IMR-90 (cell line): ENCODE data around the gene TVP23A.

Experiments used
- BHLHE40 ChIP-seq: fragments of 150-350 bp; IDR thresholded peaks from 2 replicates; pipeline ENCODE4 v1.6.1; 2016; ENCODE audit warnings: mild to moderate bottlenecking, low read depth, low read length
- CTCF ChIP-seq: conservative IDR thresholded peaks from 2 replicates; pipeline ENCODE4 v1.5.1; 2012; ENCODE audit warnings: mild to moderate bottlenecking, low read depth, low read length, improper control_type of control experiment
- ELK1 ChIP-seq: fragments of 150-350 bp; IDR thresholded peaks from 2 replicates; pipeline ENCODE4 v1.6.1; 2016; ENCODE audit warnings: low read depth, mild to moderate bottlenecking, low read length, moderate library complexity, borderline replicate concordance
- FOS ChIP-seq: fragments of 150-350 bp; IDR thresholded peaks from 2 replicates; pipeline ENCODE4 v1.6.1; 2016; ENCODE audit warnings: low read depth, low read length
- MAFK ChIP-seq: IDR thresholded peaks from 2 replicates; pipeline ENCODE4 v1.6.1; 2012; ENCODE audit warnings: low read depth, low read length, improper control_type of control experiment
- MAZ ChIP-seq: IDR thresholded peaks from 2 replicates; pipeline ENCODE4 v1.6.1; 2012; ENCODE audit warnings: low read depth, mild to moderate bottlenecking, low read length, improper control_type of control experiment, moderate library complexity, borderline replicate concordance
- MXI1 ChIP-seq: IDR thresholded peaks from 2 replicates; pipeline ENCODE4 v1.6.1; 2012; ENCODE audit warnings: low read depth, mild to moderate bottlenecking, low read length, moderate library complexity, borderline replicate concordance
- NFE2L2 ChIP-seq: fragments of 150-350 bp; IDR thresholded peaks from 2 replicates; pipeline ENCODE4 v1.6.1; 2016; ENCODE audit warnings: low read depth, mild to moderate bottlenecking, low read length
- POLR2A ChIP-seq: IDR thresholded peaks from 2 replicates; pipeline ENCODE4 v1.6.1; 2012; ENCODE audit warnings: mild to moderate bottlenecking, low read depth, low read length
- RAD21 ChIP-seq: IDR thresholded peaks from 2 replicates; pipeline ENCODE4 v1.6.1; 2012; ENCODE audit warnings: low read length, improper control_type of control experiment
- RCOR1 ChIP-seq: IDR thresholded peaks from 2 replicates; pipeline ENCODE4 v1.6.1; 2012; ENCODE audit warnings: mild to moderate bottlenecking, low read length, improper control_type of control experiment; ENCODE audit not compliant: insufficient replicate concordance
- RFX5 ChIP-seq: IDR thresholded peaks from 2 replicates; pipeline ENCODE4 v1.8.0; 2012; ENCODE audit warnings: low read depth, mild to moderate bottlenecking, low read length, moderate library complexity
- SMC3 ChIP-seq: fragments of 150-350 bp; IDR thresholded peaks from 2 replicates; pipeline ENCODE4 v1.6.1; 2016; ENCODE audit warnings: low read depth, mild to moderate bottlenecking, antibody characterized with exemption, low read length, moderate library complexity
- USF2 ChIP-seq: fragments of 150-350 bp; IDR thresholded peaks from 2 replicates; pipeline ENCODE4 v1.6.1; 2017; ENCODE audit warnings: mild to moderate bottlenecking, antibody characterized with exemption, low read length, low read depth

- TF ChIP-seq USF2: no peak
- TF ChIP-seq MXI1: no peak
- TF ChIP-seq CTCF: no peak
- no peak for TF ChIP-seq POLR2A
- no peak for TF ChIP-seq RCOR1
- no peak for TF ChIP-seq BHLHE40
- no peak for TF ChIP-seq RFX5
- no peak for TF ChIP-seq FOS
- TF ChIP-seq RAD21: no peak
- TF ChIP-seq ELK1: no peak
- TF ChIP-seq NFE2L2: no peak
- no peak for TF ChIP-seq MAZ
- no peak for TF ChIP-seq MAFK
- no peak for TF ChIP-seq SMC3
Observed at GRCh38 chr16:10851512-10851911, 32.9 kb upstream of the TVP23A start.
